Thyroid gland (tissue), 4 donors: ENCODE results near the gene LDLRAD4.

Experiments used
- CTCF ChIP-seq, 6 experiments: fragments of 200-600 bp in 3 of 6; fragments of 450-650 bp in 3 of 6; sonication (generic) in 3 of 6; IDR thresholded peaks; one replicate each; pipeline ENCODE4 v1.5.1; 2016 to 2019; ENCODE audit warnings: antibody characterized with exemption in 6 of 6, mild to moderate bottlenecking in 2 of 6, inconsistent platforms in 1 of 6, moderate library complexity in 1 of 6
- POLR2A ChIP-seq, 2 donors: fragments of 450-650 bp; IDR thresholded peaks; one replicate each; pipeline ENCODE4 v1.6.1; 2017; ENCODE audit warnings: antibody characterized with exemption in 2 of 2, mild to moderate bottlenecking in 2 of 2, moderate library complexity in 1 of 2

DNA sequence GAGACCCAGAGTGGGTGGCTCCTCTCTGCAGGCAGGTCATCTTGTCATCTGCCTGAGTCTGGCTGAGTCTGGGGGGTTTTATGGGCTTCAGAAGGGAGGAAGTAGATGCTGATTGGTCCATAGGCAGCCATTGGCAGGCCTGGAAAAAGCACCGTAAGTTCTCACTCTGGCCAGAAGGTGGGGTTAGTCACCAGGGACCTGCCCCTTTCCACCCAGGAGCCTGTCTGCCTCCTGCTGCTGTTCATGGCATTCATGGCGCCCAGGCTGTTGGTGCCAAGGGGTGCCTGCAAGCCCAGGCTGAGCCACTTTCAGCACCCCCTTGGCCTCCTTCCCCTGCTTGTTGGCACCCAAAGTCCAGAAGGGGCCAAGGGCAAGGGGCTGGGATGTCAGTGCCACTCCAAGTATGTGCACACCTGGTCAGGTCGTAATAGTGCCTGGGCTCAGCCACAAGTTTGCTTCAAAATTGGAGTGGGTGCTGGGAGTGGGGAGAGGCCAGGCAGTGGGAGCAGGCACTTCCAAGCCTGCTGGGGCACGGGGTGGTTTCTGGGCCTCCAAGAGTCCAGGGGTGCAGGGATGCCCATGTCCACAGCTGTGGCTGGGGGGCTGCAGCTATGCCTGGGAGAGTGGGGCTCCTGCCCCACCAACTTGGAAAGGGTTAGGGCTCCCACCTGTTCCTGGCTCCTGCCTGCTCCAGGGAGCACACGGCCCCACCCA lies 329.7 kb downstream of the LDLRAD4 start:
- TF ChIP-seq CTCF (IDR thresholded peaks at IDR 0.05), result no peak
- no peak for TF ChIP-seq POLR2A (IDR thresholded peaks at IDR 0.05)
